Endometrial microvascular endothelial cells (primary cell): ENCODE data around the gene CDKN3. TPM values are rescaled to one million over a fixed set of nuclear protein-coding genes. Genes with fewer than 3 reads are reported as not detected.
"Not testable (repeated sequence)": the region's sequence is repeated elsewhere in the genome, so short reads cannot be mapped to it uniquely, and the experiment has no call there.

ENCODE experiments used
- in situ Hi-C: cut with HindIII; loops from 2 replicates; pipeline ENCODE4 v1.10.0; 2017; ENCODE audit warnings: low sequenced_read_pairs, low pct_unique_long_range_greater_than_20kb; ENCODE audit errors: inconsistent ontology term
- total RNA-seq: library from RNA; depleted of rRNA; stranded (reverse); fragments of >200 nt; gene quantifications from one replicate; pipeline ENCODE4 v1.2.3, GENCODE V29; 2015; ENCODE audit errors: inconsistent ontology term

The CDKN3 gene
- total RNA-seq, 1 donor from 2014 or later: 88.5 TPM

- in situ Hi-C loops: no loop called here
Observed at GRCh38 chr14:54366736-54367735, 29.8 kb upstream of the CDKN3 start.

GRCh38 chr14:54368291-54368690, 28.5 kb upstream of the CDKN3 start:
- in situ Hi-C loops: no loop called here

GRCh38 chr14:54369343-54369742, 27.5 kb upstream of the CDKN3 start:
- in situ Hi-C loops: no loop called here

GRCh38 chr14:54370323-54371198, 26.2 kb upstream of the CDKN3 start:
- in situ Hi-C loops: no loop called here

GRCh38 chr14:54374117-54374884, 22.5 kb upstream of the CDKN3 start:
- in situ Hi-C loops: no loop called here

GRCh38 chr14:54377501-54377900, 19.3 kb upstream of the CDKN3 start:
- in situ Hi-C loops: no loop called here

GRCh38 chr14:54378893-54379292, 17.9 kb upstream of the CDKN3 start:
- in situ Hi-C loops: not testable (repeated sequence)

GRCh38 chr14:54380558-54380957, 16.2 kb upstream of the CDKN3 start:
- in situ Hi-C loops: not testable (repeated sequence)

- in situ Hi-C loops: no loop called here
Observed at GRCh38 chr14:54381821-54382220, 15.0 kb upstream of the CDKN3 start.

- in situ Hi-C loops: no loop called here
Observed at GRCh38 chr14:54383835-54384234, 13.0 kb upstream of the CDKN3 start.

GRCh38 chr14:54385556-54385955, 11.3 kb upstream of the CDKN3 start:
- in situ Hi-C loops: no loop called here

- in situ Hi-C loops: no loop called here
Observed at GRCh38 chr14:54387328-54387727, 9.5 kb upstream of the CDKN3 start.

- in situ Hi-C loops: no loop called here
Observed at GRCh38 chr14:54392131-54392859, 4.5 kb upstream of the CDKN3 start.

- in situ Hi-C loops: not testable (repeated sequence)
Observed at GRCh38 chr14:54392986-54393884, 3.6 kb upstream of the CDKN3 start.

GRCh38 chr14:54394596-54394995, 2.2 kb upstream of the CDKN3 start:
- in situ Hi-C loops: no loop called here

- in situ Hi-C loops: no loop called here
Observed at GRCh38 chr14:54395284-54395683, 1.5 kb upstream of the CDKN3 start.

GRCh38 chr14:54395716-54396115, 1.1 kb upstream of the CDKN3 start:
- in situ Hi-C loops: no loop called here

- in situ Hi-C loops: no loop called here
Observed at GRCh38 chr14:54396183-54396492, 669 bp upstream of the CDKN3 start.
